ENCODE data around the gene HPCA. TPM values are rescaled to one million over a fixed set of nuclear protein-coding genes. Genes with fewer than 3 reads are reported as not detected.
A peak's percentile ranks its signal among the peaks of the same experiment; 100 is the strongest.

HPCA gene
- total and polyA plus RNA-seq, 10 donors, result 0.29 to 0.33 (median 0.32) TPM; not detected in 7

DNA sequence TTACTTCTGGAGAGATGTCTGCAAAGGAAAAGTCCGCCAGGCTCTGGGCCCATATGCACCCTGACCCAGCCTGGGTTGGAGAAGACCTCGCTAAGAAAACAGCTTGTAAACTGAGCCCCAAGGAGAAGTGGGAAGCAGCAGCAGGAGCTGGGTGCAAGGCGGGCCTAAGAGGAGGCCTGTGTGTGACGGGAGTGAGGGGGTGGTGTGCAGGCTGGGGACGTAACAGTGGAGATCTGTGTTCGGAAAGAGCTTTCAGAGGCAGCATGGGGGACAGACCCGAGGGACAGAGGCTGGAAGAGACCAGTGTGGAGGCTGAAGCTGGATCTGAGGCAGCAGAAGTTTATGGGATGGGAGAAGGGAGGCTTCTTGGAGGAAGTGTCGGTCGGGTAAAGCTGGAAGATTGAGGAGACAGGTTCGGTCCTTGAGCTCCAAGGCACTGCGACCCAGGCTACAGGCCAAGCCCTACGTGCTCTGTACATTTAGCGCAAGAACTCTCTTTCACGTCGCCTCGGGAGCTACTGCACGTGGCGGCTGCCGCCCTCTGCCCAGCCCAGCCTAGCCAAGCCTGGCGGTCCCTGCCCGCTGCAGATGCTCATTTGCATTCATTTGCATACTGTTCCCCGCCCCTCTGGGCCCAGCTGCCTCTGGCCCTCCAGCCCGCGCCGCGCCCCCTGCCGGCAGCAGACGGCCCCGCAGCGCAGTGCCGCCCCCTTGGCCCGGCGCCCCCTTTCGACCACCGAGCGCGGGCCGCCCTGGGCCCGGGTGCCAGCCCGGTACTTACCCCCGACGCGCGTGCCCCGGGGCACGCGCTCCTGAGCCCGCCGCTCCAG lies 6.3 kb downstream of the HPCA start:
- no peak for TF ChIP-seq POLR2AphosphoS5 (IDR thresholded peaks at IDR 0.05)
- TF ChIP-seq, protein P1, sequence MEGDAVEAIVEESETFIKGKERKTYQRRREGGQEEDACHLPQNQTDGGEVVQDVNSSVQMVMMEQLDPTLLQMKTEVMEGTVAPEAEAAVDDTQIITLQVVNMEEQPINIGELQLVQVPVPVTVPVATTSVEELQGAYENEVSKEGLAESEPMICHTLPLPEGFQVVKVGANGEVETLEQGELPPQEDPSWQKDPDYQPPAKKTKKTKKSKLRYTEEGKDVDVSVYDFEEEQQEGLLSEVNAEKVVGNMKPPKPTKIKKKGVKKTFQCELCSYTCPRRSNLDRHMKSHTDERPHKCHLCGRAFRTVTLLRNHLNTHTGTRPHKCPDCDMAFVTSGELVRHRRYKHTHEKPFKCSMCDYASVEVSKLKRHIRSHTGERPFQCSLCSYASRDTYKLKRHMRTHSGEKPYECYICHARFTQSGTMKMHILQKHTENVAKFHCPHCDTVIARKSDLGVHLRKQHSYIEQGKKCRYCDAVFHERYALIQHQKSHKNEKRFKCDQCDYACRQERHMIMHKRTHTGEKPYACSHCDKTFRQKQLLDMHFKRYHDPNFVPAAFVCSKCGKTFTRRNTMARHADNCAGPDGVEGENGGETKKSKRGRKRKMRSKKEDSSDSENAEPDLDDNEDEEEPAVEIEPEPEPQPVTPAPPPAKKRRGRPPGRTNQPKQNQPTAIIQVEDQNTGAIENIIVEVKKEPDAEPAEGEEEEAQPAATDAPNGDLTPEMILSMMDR (IDR thresholded peaks at IDR 0.05 in 8 of 11, conservative IDR thresholded peaks at IDR 0.05 in 3 of 11), result peak in 6 of 11 experiments; percentile 26 to 65 (median 56)
- DNase-seq, result peak; percentile 77
- peaks cover 6 to 20% (median 15%) of the 10 kb centered on the region in 6 donors for H3K4me1 ChIP-seq
- H3K27ac ChIP-seq, result no peak overlapping the region
- intact Hi-C loops (cut with DNase I; ENCODE audit: low total_unique reads), result no loop called here
- H3K27me3 ChIP-seq (replicated peaks in 1 of 7), result peaks cover 0 to 79% (median 35%) of the 10 kb centered on the region in 7 donors
- WGBS, 5 donors, result 20 to 30% (median 23%) methylated on average over 33 to 49 of the region's 49 CpGs
- H3K4me3 ChIP-seq, result peak overlapping the region; percentile 15 to 67 (median 36)
- no peaks in the 10 kb centered on the region for H3K36me3 ChIP-seq
- H3K9me3 ChIP-seq, result no peaks in the 10 kb centered on the region

DNA sequence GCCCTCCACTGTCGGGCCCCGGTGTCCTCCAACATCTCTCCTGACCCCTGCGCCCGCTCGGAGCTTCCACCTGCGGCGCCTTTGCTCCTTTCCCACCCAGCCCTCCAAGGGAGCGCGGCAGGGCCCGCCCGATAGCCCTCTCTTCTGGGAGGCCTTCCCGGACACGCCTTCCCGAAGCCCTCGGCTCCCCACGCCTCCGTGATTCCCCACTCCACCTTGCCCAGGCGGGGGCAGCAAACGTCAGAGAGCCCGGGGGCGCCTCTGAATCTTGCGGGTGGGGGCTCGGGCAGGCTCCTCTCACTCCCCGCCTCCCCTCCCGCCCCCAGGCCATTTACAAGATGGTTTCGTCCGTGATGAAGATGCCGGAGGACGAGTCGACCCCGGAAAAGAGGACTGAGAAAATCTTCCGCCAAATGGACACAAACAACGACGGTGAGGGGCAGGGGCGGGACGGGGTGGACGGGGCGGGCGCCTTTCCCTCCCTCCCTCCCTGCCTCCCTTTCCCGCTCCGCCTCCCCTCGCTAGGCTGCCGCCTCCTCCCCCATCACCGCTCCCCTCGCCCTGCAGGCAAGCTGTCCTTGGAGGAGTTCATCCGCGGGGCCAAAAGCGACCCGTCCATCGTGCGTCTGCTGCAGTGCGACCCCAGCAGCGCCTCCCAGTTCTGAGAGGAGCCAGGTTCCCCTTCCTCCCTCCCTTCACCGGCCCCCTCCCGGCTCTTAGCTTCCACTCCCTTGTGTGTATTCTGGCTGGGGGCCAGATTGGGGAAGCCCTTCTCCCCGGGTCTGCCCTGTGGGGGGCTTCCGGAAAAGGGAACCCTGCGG lies 7.1 kb downstream of the HPCA start:
- intact Hi-C loops (cut with DNase I; ENCODE audit: low total_unique reads), result no loop called here

DNA sequence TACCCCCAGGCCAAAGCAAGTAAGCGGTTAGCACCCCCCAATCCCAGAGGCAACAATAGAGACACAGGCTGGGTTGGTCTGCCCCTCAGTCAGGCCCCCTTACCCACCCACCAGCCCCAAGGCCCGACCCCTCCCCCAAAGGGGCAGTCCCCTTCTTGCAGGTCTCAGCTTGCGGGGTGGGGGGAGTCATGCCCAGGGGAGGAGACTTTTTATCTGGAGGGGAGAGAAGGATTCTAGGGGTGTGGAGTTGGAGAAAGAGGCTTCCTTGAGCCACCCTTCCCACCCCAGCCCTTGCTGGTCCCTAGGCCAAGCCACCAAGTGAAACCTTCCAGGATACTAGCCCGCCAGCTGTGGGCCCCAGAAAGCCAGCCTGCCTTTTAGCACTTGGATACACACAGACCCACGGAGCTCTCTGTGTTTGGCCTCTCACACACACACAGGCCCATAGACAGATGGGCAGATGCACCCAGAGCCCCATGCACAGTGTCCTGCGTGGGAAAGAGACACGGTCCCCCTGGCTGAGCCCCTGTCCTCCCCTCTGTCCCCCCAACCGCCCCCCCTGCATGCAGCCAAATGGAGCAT lies 7.8 kb downstream of the HPCA start:
- Histone ChIP-seq H3K27me3 (replicated peaks in 1 of 7) (peaks cover 0 to 69% (median 34%) of the 10 kb centered on the region in 7 donors), H3K27ac (no peak overlapping the region), H3K4me1 (peaks cover 6 to 20% (median 15%) of the 10 kb centered on the region in 6 donors), H3K9me3 (no peaks in the 10 kb centered on the region), H3K36me3 (no peaks in the 10 kb centered on the region), H3K4me3 (peak overlapping the region in 1 of 8 donors; percentile 67)
- 67 to 78% (median 71%) methylated on average over 5 to 8 of the region's 8 CpGs for WGBS, 5 donors
- TF ChIP-seq POLR2AphosphoS5 (IDR thresholded peaks at IDR 0.05) (no peak), POLR2A (IDR thresholded peaks at IDR 0.05) (no peak)
- TF ChIP-seq, protein P1 (IDR thresholded peaks at IDR 0.05 in 8 of 11, conservative IDR thresholded peaks at IDR 0.05 in 3 of 11), result no peak
- peak; percentile 65 for DNase-seq
- intact Hi-C loops (cut with DNase I; ENCODE audit: low total_unique reads), result no loop called here

More for the DNA sequence above, 7.1 kb downstream of the HPCA start:
- H3K4me3 ChIP-seq, result peak overlapping the region; percentile 15 to 67 (median 36)
- TF ChIP-seq, protein P1 (IDR thresholded peaks at IDR 0.05 in 8 of 11, conservative IDR thresholded peaks at IDR 0.05 in 3 of 11), result peak in 3 of 11 experiments; percentile 24 to 50 (median 28)
- TF ChIP-seq POLR2AphosphoS5 (IDR thresholded peaks at IDR 0.05), result no peak
- no peak for TF ChIP-seq POLR2A (IDR thresholded peaks at IDR 0.05)
- H3K4me1 ChIP-seq, result peaks cover 6 to 20% (median 15%) of the 10 kb centered on the region in 6 donors
- no peak overlapping the region for H3K27ac ChIP-seq
- no peaks in the 10 kb centered on the region for H3K9me3 ChIP-seq
- 2 to 4% (median 3%) methylated on average over 43 to 58 of the region's 58 CpGs for WGBS, 5 donors
- no peaks in the 10 kb centered on the region for H3K36me3 ChIP-seq
- H3K27me3 ChIP-seq (replicated peaks in 1 of 7), result peaks cover 0 to 71% (median 35%) of the 10 kb centered on the region in 7 donors
- DNase-seq, result peak; percentile 74
